GM19395 (cell line): ENCODE data around the gene BRD1.
"Not testable (repeated sequence)": the region's sequence is repeated elsewhere in the genome, so short reads cannot be mapped to it uniquely, and the experiment has no call there.

Source experiments
- ATAC-seq: cut with Tn5 transposase; IDR thresholded peaks from one replicate; pipeline ENCODE4 v1.9.1; 2021; ENCODE audit warnings: mild to moderate bottlenecking, moderate library complexity; ENCODE audit not compliant: unreplicated experiment

The BRD1 gene

DNA sequence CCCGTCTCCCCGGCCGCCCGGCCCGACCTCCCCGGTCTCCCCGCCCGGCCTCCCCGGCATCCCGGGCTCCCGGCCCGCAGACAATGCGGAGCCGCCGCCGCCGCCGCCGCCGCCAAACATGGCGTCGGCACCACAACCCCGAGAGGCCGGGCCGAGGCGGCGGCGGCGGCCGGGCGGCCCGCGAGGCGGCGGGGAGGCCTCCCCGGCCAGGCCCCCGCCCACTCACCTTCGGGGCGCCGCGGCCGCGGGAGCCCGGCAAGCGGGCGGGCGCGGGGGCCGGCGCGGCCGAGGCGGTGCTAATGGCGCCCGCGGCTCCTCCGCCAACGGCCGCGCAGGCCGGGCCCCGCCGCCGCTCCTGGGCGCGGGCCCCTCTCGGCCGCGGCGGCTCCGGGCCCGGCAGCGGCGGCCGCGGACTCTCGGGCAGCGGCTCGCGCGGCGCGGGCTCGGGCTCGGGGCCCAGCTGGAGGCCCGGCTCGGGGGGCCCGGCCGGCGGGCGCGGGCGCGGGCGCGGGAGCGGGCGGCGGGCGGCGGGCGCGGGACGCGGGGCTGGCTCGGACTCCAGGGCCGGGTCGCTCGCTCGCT is 311 bp downstream of the BRD1 start:
- ATAC-seq = no peak

DNA sequence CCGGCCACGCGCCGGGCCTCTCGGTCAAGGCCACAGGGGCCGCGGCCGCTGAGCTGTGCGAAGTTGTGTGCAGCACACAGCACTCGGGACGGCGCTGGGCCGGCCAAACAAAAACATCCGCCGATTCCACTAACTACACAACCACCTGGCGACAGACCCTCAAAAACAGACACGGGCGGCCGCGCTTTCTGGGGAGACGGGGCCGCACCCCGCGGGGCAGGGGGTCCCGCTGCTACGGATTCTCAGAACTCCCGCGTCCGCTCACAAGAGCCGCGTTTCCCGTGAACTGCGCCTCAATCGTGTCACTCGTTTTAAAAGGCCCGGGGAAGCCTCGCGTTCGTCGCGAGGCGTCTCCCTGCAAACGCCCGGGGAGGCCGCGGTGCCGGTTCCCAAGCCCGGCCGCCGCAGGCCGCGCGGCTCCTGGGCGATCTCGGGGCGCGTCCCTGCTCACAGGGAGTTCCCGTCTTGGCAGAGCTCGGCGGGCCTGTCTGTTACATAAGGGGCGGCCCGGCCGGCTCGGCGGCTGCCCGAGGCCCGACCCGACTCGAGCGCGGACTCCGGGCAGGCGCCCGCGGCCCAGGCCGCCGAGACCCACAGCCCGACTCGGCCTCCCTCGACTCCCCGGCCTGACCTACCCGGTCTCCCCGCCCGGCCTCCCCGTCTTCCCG is 936 bp downstream of the BRD1 start:
- no peak for ATAC-seq

DNA sequence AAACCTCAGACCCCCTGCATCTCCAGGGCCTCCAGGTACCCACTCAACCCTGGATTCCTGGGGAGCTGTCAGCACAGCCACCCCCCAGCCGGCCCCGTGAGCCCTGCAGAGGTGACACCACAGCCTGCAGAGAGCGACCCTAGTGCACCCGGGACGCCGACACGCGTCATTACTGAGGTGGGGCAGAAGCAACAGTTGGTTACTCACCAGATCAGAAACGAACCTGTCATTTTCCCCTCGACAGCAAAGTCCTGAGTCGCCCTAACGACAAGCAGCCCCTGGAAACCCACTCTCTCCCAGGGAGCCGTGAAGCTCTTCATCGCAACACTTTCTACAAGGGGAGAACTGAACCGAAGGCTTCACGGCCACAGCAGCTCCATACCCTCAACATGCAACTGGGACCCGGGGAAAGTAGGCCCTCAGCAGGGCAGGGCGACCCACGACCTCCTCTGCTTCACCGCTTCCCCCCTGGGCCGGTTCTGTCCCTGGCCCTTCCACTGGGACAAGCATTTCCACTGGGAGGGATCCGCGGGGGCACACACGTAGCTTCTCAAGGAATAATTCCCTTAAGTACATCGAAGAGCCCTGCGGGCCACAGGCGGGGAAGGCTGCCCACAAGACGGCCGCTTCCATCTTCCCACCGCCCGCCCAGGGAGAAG is 1.6 kb downstream of the BRD1 start:
- no peak for ATAC-seq

DNA sequence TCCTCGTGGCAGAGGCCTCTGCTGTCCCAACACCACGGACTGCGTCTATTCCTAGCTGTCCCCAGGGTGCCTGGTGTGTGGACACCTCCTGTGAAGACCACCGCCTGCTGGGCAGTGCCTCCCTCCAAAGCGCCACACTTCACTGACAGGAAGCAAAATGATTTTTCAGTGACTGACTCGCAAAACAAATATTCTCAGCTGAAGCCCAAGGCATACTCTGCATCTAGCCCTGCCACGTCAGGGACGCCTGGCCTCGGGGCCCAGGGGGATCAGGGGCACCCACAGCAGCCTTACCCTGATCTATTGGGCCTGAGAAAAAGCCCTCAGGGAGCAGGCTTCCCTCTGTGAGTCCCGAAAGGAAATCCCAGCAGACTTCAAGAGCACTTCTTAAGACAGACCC is 2.2 kb downstream of the BRD1 start:
- no peak for ATAC-seq

DNA sequence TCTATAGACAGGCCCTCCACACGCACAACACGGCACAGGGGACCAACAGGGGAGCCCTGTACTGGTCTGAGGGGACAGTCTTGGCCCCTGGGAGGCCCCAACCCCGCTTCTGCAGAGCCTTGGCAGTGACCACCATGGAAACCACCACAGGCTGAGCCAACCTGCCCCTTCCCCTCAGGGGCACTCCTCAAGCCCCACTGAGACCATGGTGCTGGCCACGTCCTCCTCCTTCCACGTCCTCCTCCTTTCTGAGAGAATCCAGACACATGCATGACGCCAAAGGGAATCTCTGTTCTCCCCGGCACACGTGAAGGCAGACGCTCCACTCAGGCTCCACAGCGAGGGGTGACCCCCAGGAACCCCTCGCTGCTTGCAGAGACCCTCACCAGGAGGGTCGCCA is 2.7 kb downstream of the BRD1 start:
- no peak for ATAC-seq

DNA sequence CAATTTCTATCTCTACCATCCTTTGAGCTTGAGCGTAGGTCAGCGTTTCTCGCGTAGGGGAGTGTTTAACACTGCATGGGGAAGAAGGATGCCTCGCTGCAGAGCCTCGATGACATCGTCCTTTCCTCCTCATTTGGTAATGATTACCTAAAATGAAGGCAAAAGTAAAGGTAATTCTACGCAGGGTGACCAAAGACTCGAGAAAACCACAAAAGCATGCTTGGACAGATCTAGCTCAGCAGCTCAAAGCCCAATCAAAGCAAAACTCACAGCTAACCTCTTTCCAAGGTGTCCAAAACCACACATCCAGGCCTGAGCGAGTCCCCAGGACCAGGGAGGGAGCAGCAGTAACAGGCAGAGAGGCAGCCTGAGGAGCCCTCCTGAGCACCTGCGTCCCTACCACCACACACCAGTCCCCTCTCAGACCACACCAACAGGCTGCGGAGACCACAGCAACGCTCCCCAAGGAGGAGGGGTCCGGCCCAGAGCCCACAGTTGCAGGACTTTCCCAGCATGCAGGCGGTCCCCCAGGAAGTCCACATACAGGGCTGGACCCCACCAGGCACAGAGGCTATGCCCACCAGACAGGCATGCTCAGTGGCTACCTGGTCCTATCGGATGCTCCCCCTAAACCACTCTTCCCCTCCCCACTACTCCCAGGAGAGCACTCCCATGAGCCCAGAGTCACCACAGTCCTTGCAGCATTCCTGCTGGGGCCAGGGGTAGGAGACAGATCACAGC is 3.3 kb downstream of the BRD1 start:
- ATAC-seq = no peak

DNA sequence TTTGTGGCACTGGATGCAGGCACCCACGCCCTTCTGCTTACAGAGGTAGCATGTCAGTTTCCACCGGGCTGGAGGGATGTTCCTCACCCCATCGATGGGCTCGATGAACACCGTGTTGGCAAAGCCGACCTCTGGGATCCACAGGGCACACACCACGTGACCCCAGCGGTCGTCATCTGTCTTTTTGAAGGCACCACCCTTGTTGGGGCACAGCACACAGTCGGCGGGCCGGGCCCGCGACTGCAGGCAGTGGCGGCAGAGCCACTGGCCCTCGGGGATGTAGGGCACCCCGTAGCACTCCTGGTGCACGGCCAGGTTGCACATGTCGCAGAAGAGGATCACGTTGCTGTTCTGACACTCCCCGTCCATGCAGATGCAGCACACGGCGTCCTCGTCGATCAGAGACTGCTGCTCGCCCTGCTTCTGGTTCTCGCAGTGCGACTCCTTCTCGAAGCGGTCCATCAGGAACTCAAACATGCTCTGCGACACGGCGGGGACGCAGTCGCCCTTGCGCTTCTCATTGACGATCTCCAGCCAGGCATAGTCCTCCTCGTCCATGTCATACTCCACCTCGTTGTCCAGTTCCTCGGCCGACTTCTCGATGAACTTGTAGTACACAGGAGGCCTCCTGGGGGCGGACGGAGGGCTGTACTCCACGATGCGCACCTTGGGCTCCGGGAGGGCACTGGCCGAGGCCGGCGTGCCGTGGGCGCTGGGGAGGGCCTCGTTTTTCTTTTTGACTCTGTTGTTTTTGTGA is 4.2 kb downstream of the BRD1 start:
- no peak for ATAC-seq

DNA sequence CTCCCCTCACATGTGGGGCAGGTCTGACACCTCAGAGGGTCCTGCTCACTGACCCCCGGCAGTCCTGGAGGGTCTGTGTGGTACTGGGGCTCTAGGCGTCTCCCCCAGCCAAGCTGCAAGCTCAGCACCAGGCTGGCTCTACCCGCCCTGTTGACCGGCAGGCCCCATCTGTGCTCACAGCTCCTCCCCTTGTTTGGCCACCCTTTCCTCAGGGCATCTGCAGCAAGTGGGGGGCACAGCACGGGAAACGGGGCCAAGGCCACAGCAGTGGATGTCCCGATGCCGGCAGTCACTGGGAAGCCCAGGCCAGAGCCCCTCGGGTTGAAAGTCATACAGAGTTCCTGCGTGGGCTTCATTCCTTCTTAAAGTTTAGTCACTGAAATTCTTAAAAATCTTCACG is 5.9 kb downstream of the BRD1 start:
- not testable (repeated sequence) for ATAC-seq

DNA sequence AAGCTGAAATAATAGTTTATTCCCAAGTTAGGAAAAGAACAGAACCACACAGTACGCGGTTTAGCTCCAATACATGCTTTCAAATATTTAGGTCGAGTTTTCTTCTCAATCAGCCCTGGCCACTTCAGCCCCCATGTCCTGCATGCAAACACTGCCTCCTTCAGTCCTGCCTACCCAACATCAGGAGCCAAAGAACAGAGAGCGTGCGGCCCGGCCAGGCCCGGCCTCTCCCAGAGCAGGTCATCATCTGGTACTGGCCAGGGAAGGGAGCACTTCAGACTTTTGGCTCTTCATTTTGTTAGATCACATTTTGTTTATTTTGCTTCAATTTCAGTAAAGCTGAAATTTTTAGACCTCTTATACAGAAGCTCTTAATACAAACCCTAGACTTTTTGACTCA is 6.7 kb downstream of the BRD1 start:
- ATAC-seq = no peak

DNA sequence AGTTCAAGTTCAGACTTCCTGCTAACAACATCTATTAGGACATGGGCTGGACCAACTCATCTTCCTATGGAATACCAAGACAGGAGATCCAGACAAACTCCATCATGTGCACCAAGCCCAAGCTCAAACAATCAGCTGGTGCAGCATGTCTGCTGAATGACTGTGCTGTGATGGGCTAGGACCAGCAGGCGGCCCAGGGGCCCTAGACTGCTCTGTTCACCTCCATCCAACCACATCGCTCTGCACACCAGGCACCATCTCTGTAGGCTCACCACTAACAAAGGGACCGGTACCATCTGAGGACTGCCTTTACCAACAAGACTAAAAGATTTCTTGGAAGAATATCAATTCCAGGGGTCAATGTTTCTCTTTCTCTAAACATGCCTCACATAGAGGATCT is 10.3 kb downstream of the BRD1 start:
- ATAC-seq = no peak

DNA sequence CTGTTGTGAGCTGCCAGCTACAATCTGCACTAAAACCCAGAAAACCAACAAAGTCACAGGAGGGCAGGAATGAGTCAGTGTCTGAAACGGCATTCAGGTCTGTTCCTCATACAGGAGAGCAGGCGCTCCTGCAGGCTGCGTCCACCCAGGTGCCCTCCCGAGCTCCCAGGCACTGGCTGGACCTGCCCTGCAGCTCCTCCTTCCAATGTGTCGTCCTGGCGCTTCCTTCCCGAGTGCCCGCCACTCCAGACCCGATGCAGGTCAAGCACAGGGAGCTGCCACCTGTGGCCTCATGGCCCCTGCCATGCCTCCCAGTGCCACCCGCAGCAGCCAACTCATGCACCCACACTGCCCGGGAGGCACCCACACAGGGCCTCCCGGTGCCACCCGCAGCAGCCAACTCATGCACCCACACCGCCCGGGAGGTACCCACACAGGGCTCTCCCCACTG is 12.0 kb downstream of the BRD1 start:
- ATAC-seq = no peak

DNA sequence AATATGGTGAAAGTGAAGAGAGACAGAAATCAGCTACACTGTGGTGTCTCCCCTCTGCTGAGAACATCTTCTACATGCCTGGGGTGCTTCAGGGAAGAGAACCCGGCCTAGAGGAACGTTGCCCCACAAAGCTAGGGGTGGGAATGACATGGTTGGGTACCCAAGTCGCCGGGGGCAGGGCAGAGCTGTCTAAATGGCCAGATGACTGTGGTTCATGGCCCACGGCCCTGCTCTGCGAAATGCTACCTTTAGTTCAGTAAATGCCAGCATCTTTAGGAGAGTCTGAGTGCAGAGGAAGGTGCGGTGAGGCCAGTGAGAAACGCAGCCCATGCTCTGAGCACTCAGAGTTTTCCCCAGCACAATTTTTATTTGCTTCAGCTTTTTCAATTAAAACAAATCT is 12.8 kb downstream of the BRD1 start:
- ATAC-seq = no peak

DNA sequence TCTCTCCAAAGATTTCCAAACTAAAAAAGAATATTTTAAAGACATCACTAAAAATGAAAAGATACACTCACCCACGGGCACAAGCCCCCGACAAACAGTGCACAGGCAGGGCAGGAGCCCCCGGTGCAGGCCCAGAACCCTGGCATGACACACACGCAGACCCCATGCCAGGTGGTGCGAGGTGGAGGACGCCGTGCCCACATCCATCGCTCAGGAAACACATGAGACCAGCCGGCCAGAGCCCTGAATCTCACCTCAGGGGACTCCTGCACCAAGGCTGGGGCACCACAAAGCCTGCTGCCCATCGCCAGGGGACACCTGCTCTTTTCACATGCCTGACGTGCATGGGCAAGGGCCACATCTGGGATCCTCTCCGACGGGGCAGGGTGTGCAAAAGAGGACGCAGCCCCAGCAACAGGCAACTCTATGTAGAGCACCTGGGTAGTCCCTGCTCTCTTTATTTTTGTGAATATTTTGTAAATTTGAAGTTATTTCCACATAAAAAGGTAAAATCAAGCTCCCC is 13.4 kb downstream of the BRD1 start:
- no peak for ATAC-seq

DNA sequence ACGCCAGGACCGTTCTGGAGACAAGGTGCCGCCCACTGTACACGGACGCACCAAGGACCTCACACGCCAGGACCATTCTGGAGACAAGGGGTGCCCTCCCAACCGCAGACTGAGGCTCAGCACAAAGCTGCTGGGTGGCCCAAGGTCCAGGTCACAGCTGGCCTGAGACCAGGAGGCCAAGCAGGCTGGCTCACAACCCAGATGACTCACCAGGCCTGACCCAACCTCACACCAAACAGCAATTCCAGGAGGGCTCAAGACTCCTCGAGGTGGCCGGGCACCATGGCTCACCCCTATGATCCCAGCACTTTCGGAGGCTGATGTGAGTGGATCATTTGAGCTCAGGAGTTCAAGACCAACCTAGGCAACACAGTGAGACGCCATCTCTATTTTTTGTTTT is 14.8 kb downstream of the BRD1 start:
- no peak for ATAC-seq

DNA sequence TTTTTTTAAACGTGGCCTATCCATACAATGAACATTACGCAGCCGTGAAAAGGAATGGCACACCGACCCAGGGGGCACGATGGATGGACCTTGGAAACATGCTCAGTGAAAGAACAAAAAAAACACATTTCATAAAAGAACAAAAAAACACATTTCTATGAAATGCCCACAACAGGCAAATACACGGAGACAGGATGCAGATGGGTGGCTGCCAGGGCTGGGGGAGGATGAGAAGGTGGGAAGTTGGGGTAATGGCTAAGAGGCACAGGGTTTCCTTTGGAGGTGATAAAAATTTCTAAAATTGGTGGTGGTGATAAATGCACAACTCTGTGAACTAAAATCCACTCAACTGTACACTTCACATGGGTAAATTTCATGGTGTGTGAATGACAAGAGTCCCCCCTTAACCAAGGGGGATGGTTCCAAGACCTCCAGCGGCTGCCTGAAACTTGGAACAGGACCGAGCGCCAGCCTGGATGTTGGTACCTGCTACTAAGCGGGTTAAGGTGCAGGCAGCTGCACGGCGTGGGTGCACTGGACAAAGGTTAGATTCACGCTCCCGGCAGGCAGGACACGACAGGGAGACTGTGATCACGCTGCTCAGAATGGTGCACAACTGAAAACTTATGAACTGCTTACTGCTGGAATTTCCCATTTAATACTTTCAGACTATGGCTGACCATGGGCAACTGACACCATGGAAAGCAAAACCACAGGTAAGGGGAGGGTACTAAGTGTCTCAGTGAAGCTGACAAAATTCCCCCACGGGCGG is 16.5 kb downstream of the BRD1 start:
- no peak for ATAC-seq

DNA sequence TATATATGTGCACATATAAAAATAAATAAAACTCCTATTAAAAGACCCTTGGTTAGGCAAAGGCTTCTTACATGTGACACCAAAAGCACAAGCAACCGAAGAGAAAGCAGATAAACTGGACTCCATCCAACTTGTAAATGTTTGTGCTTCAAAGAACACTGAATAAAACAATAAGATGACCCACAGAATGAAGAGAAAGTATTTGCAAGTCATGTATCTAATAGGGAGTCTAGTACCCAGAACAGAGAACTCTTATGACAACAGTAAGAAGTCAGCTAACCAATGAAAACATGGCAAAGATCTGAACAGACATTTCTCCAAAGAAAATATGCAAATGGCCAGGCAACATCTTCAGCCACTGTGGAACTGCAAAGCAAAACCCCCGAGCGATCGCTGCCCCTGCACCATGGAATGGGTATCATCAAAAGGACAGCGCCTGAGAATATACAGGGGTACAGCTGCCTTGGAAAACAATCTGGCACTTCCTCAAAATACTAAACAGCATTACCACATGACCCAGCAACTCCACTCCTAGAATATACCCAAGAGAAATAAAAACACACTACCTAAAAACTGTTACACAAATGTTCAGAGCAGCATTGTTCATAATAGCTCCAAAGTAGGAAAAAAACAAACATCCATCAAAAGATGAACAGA is 17.2 kb downstream of the BRD1 start:
- ATAC-seq = no peak

DNA sequence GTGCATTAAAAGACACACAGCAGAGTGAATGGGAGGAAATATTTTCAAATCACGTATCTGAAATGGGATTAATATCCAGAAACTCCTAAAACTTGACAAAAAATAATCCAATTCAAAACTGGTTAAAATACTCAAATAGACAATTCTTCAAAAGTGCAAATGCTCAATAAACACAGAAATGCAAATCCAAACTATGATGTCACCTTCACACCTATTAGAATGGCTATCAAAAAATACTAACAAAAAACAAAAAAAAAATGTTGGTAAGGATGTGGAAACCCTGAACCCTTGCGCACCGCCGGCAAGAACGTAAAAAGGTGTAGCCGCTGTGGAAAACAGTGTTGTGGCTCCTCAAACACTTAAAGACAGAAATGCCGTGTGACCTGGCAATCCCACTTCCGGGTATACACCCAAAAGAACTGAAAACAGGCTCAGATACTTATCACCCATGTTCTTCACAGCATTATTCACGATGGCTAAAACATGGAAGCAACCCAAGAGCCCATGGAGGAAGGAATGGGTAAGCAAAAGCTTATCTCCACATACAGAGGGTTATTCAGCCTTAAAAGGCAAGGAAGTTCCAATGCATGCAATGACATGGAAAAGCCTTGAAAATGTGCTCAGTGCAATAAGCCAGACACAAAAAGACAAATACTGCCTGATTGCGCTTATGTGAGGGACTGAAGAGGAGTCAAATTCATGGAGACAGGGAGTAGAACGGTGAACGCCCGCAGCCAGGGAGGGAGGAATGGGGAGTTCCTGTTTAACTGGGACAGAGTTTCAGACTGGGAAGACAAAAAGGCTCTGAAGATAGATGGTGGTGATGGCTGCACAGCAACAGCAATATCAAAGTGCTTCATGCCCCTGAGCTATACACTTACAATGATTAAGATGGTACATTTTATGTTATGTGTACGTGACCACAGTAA is 19.6 kb downstream of the BRD1 start:
- no peak for ATAC-seq

DNA sequence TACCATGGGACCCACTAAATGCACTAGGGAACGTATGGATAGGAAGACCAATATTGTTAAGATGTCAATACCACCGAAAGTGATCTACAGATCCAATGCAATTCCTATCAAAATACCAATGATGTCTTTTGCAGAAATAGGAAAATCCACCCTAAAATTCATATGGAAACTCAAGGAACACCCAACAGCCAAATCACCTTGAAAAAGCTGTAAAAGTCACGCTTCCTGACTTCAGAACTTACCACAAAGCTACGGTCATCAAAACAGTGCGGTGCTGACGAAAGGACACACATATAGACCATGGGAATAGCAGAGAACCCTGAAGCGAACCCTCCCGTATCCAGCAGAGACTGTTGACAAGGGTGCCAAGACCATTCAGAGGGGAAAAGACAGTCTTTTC is 20.5 kb downstream of the BRD1 start:
- ATAC-seq = no peak
